Neuronal stem cell (in vitro differentiated cells): ENCODE measurements around the gene CFAP61.

Experiments
- DNase-seq: peaks from one replicate; pipeline ENCODE4 v3.0.0-alpha.2; 2013; ENCODE audit warnings: low spot score
- H2AFZ ChIP-seq: one replicate; pipeline ENCODE4 v1.6.1; 2013; ENCODE audit warnings: mild to moderate bottlenecking, low read length, inconsistent platforms
- H2AK5ac ChIP-seq: 2 replicates; pipeline ENCODE4 v1.6.1; 2013; ENCODE audit warnings: low read depth, mild to moderate bottlenecking, inconsistent platforms, low read length, moderate library complexity, mixed read lengths
- H2BK120ac ChIP-seq: 2 replicates; pipeline ENCODE4 v1.6.1; 2013; ENCODE audit warnings: low read depth, mild to moderate bottlenecking, inconsistent platforms, low read length, moderate library complexity, mixed read lengths
- H2BK12ac ChIP-seq: one replicate; pipeline ENCODE4 v1.6.1; 2013; ENCODE audit warnings: low read length, inconsistent platforms
- H2BK15ac ChIP-seq: 2 replicates; pipeline ENCODE4 v1.6.1; 2013; ENCODE audit warnings: mild to moderate bottlenecking, low read length, inconsistent platforms, mixed read lengths
- H2BK5ac ChIP-seq: one replicate; pipeline ENCODE4 v1.6.1; 2013; ENCODE audit warnings: inconsistent platforms, mild to moderate bottlenecking, low read length, moderate library complexity
- H3K14ac ChIP-seq: one replicate; pipeline ENCODE4 v1.6.1; 2013; ENCODE audit warnings: low read length, inconsistent platforms
- H3K18ac ChIP-seq: 2 replicates; pipeline ENCODE4 v1.6.1; 2013; ENCODE audit warnings: low read length, inconsistent platforms
- H3K23ac ChIP-seq: 2 replicates; pipeline ENCODE4 v1.6.1; 2013; ENCODE audit warnings: low read depth, mild to moderate bottlenecking, mixed read lengths, low read length, inconsistent platforms; ENCODE audit not compliant: poor library complexity
- H3K27ac ChIP-seq: replicated peaks from 3 replicates; pipeline ENCODE4 v1.5.1; 2013; ENCODE audit warnings: low read length, inconsistent platforms
- H3K27me3 ChIP-seq, 3 experiments: 2 replicates each; pipeline ENCODE4 v1.6.1; 2013; ENCODE audit warnings: low read length in 3 of 3, mild to moderate bottlenecking in 2 of 3, inconsistent platforms in 1 of 3, low read depth in 1 of 3, mixed read lengths in 1 of 3, moderate library complexity in 1 of 3; ENCODE audit not compliant: control insufficient read depth in 3 of 3, insufficient read depth in 3 of 3
- H3K36me3 ChIP-seq, 2 donors: replicated peaks in 1 of 2; 2 replicates each; pipeline ENCODE4 v1.6.1; 2013; ENCODE audit warnings: low read length in 2 of 2; ENCODE audit not compliant: control insufficient read depth in 2 of 2, insufficient read depth in 2 of 2
- H3K4ac ChIP-seq: 2 replicates; pipeline ENCODE4 v1.6.1; 2013; ENCODE audit warnings: inconsistent platforms, mild to moderate bottlenecking, low read length, moderate library complexity
- H3K4me1 ChIP-seq, 2 donors: 1 replicate in 1 of 2; 2 replicates in 1 of 2; pipeline ENCODE4 v1.6.1; 2013; ENCODE audit warnings: low read length in 2 of 2, low read depth in 1 of 2; ENCODE audit not compliant: control insufficient read depth in 2 of 2, insufficient read depth in 1 of 2
- H3K4me2 ChIP-seq: one replicate; pipeline ENCODE4 v1.6.1; 2013; ENCODE audit warnings: mild to moderate bottlenecking, low read length, inconsistent platforms; ENCODE audit not compliant: insufficient read depth, poor library complexity, severe bottlenecking
- H3K4me3 ChIP-seq, 2 donors: 2 replicates each; pipeline ENCODE4 v1.5.1; 2013; ENCODE audit warnings: low read length in 2 of 2, mild to moderate bottlenecking in 2 of 2, inconsistent platforms in 1 of 2, moderate library complexity in 1 of 2
- H3K79me1 ChIP-seq: one replicate; pipeline ENCODE4 v1.6.1; 2013; ENCODE audit warnings: low read depth, mild to moderate bottlenecking, inconsistent platforms, low read length, moderate library complexity
- H3K9ac ChIP-seq: one replicate; pipeline ENCODE4 v1.6.1; 2013; ENCODE audit warnings: mild to moderate bottlenecking, low read depth, low read length, inconsistent platforms; ENCODE audit not compliant: poor library complexity
- H3K9me3 ChIP-seq, 2 donors: replicated peaks in 1 of 2; 2 replicates each; pipeline versions ENCODE3 to v1.6.1; 2013; ENCODE audit warnings: low read length in 2 of 2, mild to moderate bottlenecking in 2 of 2, inconsistent platforms in 1 of 2, low read depth in 1 of 2, mixed read lengths in 1 of 2, moderate library complexity in 1 of 2; ENCODE audit not compliant: control insufficient read depth in 2 of 2, insufficient read depth in 1 of 2
- H4K8ac ChIP-seq: one replicate; pipeline ENCODE4 v1.6.1; 2013; ENCODE audit warnings: low read depth, mild to moderate bottlenecking, inconsistent platforms, low read length, moderate library complexity
- H4K91ac ChIP-seq: one replicate; pipeline ENCODE4 v1.6.1; 2013; ENCODE audit warnings: low read length, low read depth, mild to moderate bottlenecking, inconsistent platforms; ENCODE audit not compliant: poor library complexity
- WGBS, 2 donors: extraction: QIAGEN DNeasy Blood & Tissue Kit; methylation state at CpG; one replicate each; pipeline ENCODE4 v1.1.7; 2013; ENCODE audit warnings: missing lambda C conversion rate in 2 of 2, mixed read lengths in 1 of 2; ENCODE audit not compliant: insufficient read length in 2 of 2, insufficient replicate concordance in 1 of 2; ENCODE audit errors: extremely low coverage in 2 of 2; 5-methylcytosine and 5-hydroxymethylcytosine counted together

The CFAP61 gene

GRCh38 chr20:20076297-20077065 is 24.1 kb downstream of the CFAP61 start:
- no peaks in the 10 kb centered on the region for H3K9me3 ChIP-seq
- no peaks in the 10 kb centered on the region for H3K4me1 ChIP-seq
- H3K36me3 ChIP-seq = no peaks in the 10 kb centered on the region
- H3K4me3 ChIP-seq = no peak overlapping the region
- H3K4ac ChIP-seq = no peak overlapping the region
- H3K79me1 ChIP-seq = no peaks in the 10 kb centered on the region
- no CpG with 5 or more reads among the region's 9 CpGs for WGBS, 2 donors
- H3K23ac ChIP-seq = no peak overlapping the region
- no peak overlapping the region for H3K4me2 ChIP-seq
- H2BK15ac ChIP-seq = no peak overlapping the region
- H2BK5ac ChIP-seq = no peak overlapping the region
- peaks cover 0 to 17% (median 0%) of the 10 kb centered on the region in 3 experiments for H3K27me3 ChIP-seq
- H4K8ac ChIP-seq = no peak overlapping the region
- no peak overlapping the region for H2BK120ac ChIP-seq
- no peak overlapping the region for H3K9ac ChIP-seq
- no peak overlapping the region for H3K14ac ChIP-seq
- H3K27ac ChIP-seq = no peak overlapping the region
- peak overlapping the region; percentile 33 for H3K18ac ChIP-seq
- no peak overlapping the region for H2AFZ ChIP-seq
- H4K91ac ChIP-seq = no peak overlapping the region
- H2BK12ac ChIP-seq = no peak overlapping the region
- no peak overlapping the region for H2AK5ac ChIP-seq
- DNase-seq = no peak

- Histone ChIP-seq H3K79me1 (no peaks in the 10 kb centered on the region), H2BK120ac (no peak overlapping the region), H4K91ac (no peak overlapping the region), H2AK5ac (no peak overlapping the region), H3K4me2 (no peak overlapping the region), H3K14ac (no peak overlapping the region), H2BK12ac (no peak overlapping the region), H3K9me3 (no peaks in the 10 kb centered on the region), H2BK5ac (no peak overlapping the region), H3K36me3 (no peaks in the 10 kb centered on the region), H3K18ac (no peak overlapping the region), H4K8ac (no peak overlapping the region), H3K27ac (no peak overlapping the region), H3K9ac (no peak overlapping the region), H2BK15ac (no peak overlapping the region), H2AFZ (no peak overlapping the region), H3K4ac (no peak overlapping the region), H3K27me3 (peaks cover 0 to 22% (median 0%) of the 10 kb centered on the region in 3 experiments), H3K23ac (no peak overlapping the region), H3K4me1 (no peaks in the 10 kb centered on the region), H3K4me3 (no peak overlapping the region)
- WGBS, 2 donors = no CpG with 5 or more reads among the region's 4 CpGs
- no peak for DNase-seq
Measured at GRCh38 chr20:20078041-20078440, 25.7 kb downstream of the CFAP61 start.

GRCh38 chr20:20079102-20079784 is 26.9 kb downstream of the CFAP61 start:
- no peak overlapping the region for H3K4me2 ChIP-seq
- no peak overlapping the region for H2BK5ac ChIP-seq
- no peak overlapping the region for H2BK12ac ChIP-seq
- H4K91ac ChIP-seq = no peak overlapping the region
- H3K27me3 ChIP-seq = peaks cover 0 to 22% (median 0%) of the 10 kb centered on the region in 3 experiments
- H3K4me3 ChIP-seq = no peak overlapping the region
- H2AFZ ChIP-seq = no peak overlapping the region
- H3K18ac ChIP-seq = no peak overlapping the region
- no peaks in the 10 kb centered on the region for H3K4me1 ChIP-seq
- no peaks in the 10 kb centered on the region for H3K79me1 ChIP-seq
- H3K9me3 ChIP-seq = no peaks in the 10 kb centered on the region
- no peak for DNase-seq
- H3K4ac ChIP-seq = no peak overlapping the region
- H3K36me3 ChIP-seq = no peaks in the 10 kb centered on the region
- no peak overlapping the region for H3K27ac ChIP-seq
- H2BK15ac ChIP-seq = no peak overlapping the region
- H2AK5ac ChIP-seq = no peak overlapping the region
- H2BK120ac ChIP-seq = no peak overlapping the region
- H3K14ac ChIP-seq = no peak overlapping the region
- H4K8ac ChIP-seq = no peak overlapping the region
- no CpG with 5 or more reads among the region's 5 CpGs for WGBS, 2 donors
- no peak overlapping the region for H3K9ac ChIP-seq
- no peak overlapping the region for H3K23ac ChIP-seq

GRCh38 chr20:20083807-20084206 is 31.5 kb downstream of the CFAP61 start:
- no peak overlapping the region for H2BK5ac ChIP-seq
- no CpG with 5 or more reads among the region's 3 CpGs for WGBS, 2 donors
- DNase-seq = peak; percentile 21

More at GRCh38 chr20:20083807-20084206, 31.5 kb downstream of the CFAP61 start:
- Histone ChIP-seq H3K79me1 (no peaks in the 10 kb centered on the region), H2BK15ac (no peak overlapping the region), H3K4me2 (no peak overlapping the region), H3K18ac (no peak overlapping the region), H4K91ac (no peak overlapping the region), H3K9ac (no peak overlapping the region), H3K23ac (no peak overlapping the region), H3K4ac (no peak overlapping the region), H2AK5ac (no peak overlapping the region), H3K4me1 (no peaks in the 10 kb centered on the region), H2AFZ (no peak overlapping the region), H2BK120ac (no peak overlapping the region), H3K36me3 (no peaks in the 10 kb centered on the region), H3K14ac (no peak overlapping the region), H2BK12ac (no peak overlapping the region), H3K27ac (no peak overlapping the region), H3K9me3 (no peaks in the 10 kb centered on the region), H3K27me3 (peaks cover 0 to 23% (median 0%) of the 10 kb centered on the region in 3 experiments), H3K4me3 (no peak overlapping the region), H4K8ac (no peak overlapping the region)
